Hepatocyte (in vitro differentiated cells): Measurements from ENCODE around the gene HDAC5.

Experiments used
- CTCF ChIP-seq: fragments of 200-600 bp; sonication (generic); IDR thresholded peaks from 2 replicates; pipeline ENCODE4 v1.5.1; 2016; ENCODE audit warnings: antibody characterized with exemption, mild to moderate bottlenecking; ENCODE audit not compliant: poor library complexity
- EZH2phosphoT487 ChIP-seq: fragments of 200-600 bp; sonication (generic); IDR thresholded peaks from one replicate; pipeline ENCODE4 v1.6.1; 2018; ENCODE audit warnings: antibody characterized with exemption, mild to moderate bottlenecking, low read depth, moderate library complexity; ENCODE audit not compliant: unreplicated experiment, severe bottlenecking

GRCh38 chr17:44030482-44030881, 93.0 kb downstream of the HDAC5 start:
- no peak for TF ChIP-seq CTCF
- no peak for TF ChIP-seq EZH2phosphoT487
